Uterus (tissue), 4 donors: Measurements from ENCODE around the gene MPIG6B. TPM values are rescaled to one million over a fixed set of nuclear protein-coding genes. Genes with fewer than 3 reads are reported as not detected.

Source experiments
- DNase-seq, 2 donors: peaks; one replicate each; pipeline ENCODE4 v3.0.0-alpha.2; 2019 to 2020
- H3K27ac ChIP-seq, 2 donors: fragments of 200-600 bp; sonication (generic); 1 replicate in 1 of 2; 2 replicates in 1 of 2; pipeline ENCODE4 v1.5.1; 2016 to 2018
- H3K27me3 ChIP-seq, 2 donors: fragments of 200-600 bp; sonication (generic); one replicate each; pipeline ENCODE4 v1.5.1; 2018 to 2019; ENCODE audit warnings: control low read depth in 1 of 2
- H3K36me3 ChIP-seq, 2 donors: fragments of 200-600 bp; sonication (generic); one replicate each; pipeline ENCODE4 v1.5.1; 2019; ENCODE audit warnings: control low read depth in 1 of 2
- H3K4me1 ChIP-seq, 2 donors: fragments of 200-600 bp; sonication (generic); one replicate each; pipeline ENCODE4 v1.5.1; 2018 to 2019; ENCODE audit warnings: control low read depth in 1 of 2
- H3K4me3 ChIP-seq, 2 donors: fragments of 200-600 bp; sonication (generic); 1 replicate in 1 of 2; 2 replicates in 1 of 2; pipeline ENCODE4 v1.5.1; 2018 to 2019; ENCODE audit warnings: mild to moderate bottlenecking in 1 of 2
- H3K9me3 ChIP-seq, 2 donors: fragments of 200-600 bp; sonication (generic); one replicate each; pipeline ENCODE4 v1.5.1; 2019; ENCODE audit warnings: control low read depth in 1 of 2
- CTCF ChIP-seq, 4 experiments: fragments of 200-600 bp in 2 of 4; fragments of 450-650 bp in 2 of 4; sonication (generic) in 2 of 4; IDR thresholded peaks; one replicate each; pipeline ENCODE4 v1.5.1; 2016 to 2019; ENCODE audit warnings: antibody characterized with exemption in 4 of 4, mild to moderate bottlenecking in 2 of 4, moderate library complexity in 1 of 4
- POLR2A ChIP-seq, 2 donors: fragments of 450-650 bp; IDR thresholded peaks; one replicate each; pipeline ENCODE4 v1.6.1; 2016; ENCODE audit warnings: antibody characterized with exemption in 2 of 2, mild to moderate bottlenecking in 1 of 2, moderate library complexity in 1 of 2
- intact Hi-C: fragments of 100-400 bp; cut with DNase I; formaldehyde crosslinking; loops from one replicate; pipeline ENCODE4 v1.15.1; 2023; ENCODE audit warnings: low total_unique reads
- total RNA-seq, 4 donors: library from RNA; depleted of rRNA in 3 of 4; stranded (reverse); fragments of >200 nt in 3 of 4; gene quantifications; one replicate each; pipeline versions ENCODE4 v1.1.0 to v1.2.4, GENCODE V29; 2014 to 2023
- donor health status: DM: yes; HTN: yes; CAD: no.

Gene MPIG6B
- total RNA-seq, 4 donors from 2014 or later: 0.49 TPM; not detected in 3

- TF ChIP-seq POLR2A (IDR thresholded peaks at IDR 0.05) (no peak), CTCF (IDR thresholded peaks at IDR 0.05) (no peak)
- Histone ChIP-seq H3K36me3 (no peaks in the 10 kb centered on the region), H3K27me3 (no peaks in the 10 kb centered on the region), H3K4me3 (no peak overlapping the region), H3K4me1 (peaks cover 7 to 9% of the 10 kb centered on the region in 2 donors), H3K9me3 (no peaks in the 10 kb centered on the region), H3K27ac (no peak overlapping the region)
- intact Hi-C loops: no loop called here
- DNase-seq: no peak
Observed at GRCh38 chr6:31697555-31697954, 25.6 kb upstream of the MPIG6B start.

GRCh38 chr6:31700740-31701401, 22.3 kb upstream of the MPIG6B start:
- Histone ChIP-seq H3K36me3 (no peaks in the 10 kb centered on the region), H3K9me3 (no peaks in the 10 kb centered on the region), H3K4me1 (peaks cover 7 to 9% of the 10 kb centered on the region in 2 donors), H3K4me3 (no peak overlapping the region), H3K27me3 (no peaks in the 10 kb centered on the region), H3K27ac (peak overlapping the region in 1 of 2 donors; percentile 11)
- TF ChIP-seq CTCF (IDR thresholded peaks at IDR 0.05) (no peak), POLR2A (IDR thresholded peaks at IDR 0.05) (no peak)
- intact Hi-C loops: loop anchor here (5.0 kb wide), 1 partner anchor 934 kb away; no protein-coding TSS in a partner anchor
- no peak for DNase-seq

- H3K27ac ChIP-seq: peak overlapping the region; percentile 96 to 98
- TF ChIP-seq POLR2A (IDR thresholded peaks at IDR 0.05) (no peak), CTCF (IDR thresholded peaks at IDR 0.05) (no peak)
- intact Hi-C loops: loop anchor here (5.0 kb wide), 1 partner anchor 935 kb away; no protein-coding TSS in a partner anchor
- no peaks in the 10 kb centered on the region for H3K27me3 ChIP-seq
- no peaks in the 10 kb centered on the region for H3K9me3 ChIP-seq
- H3K4me1 ChIP-seq: peaks cover 7 to 9% of the 10 kb centered on the region in 2 donors
- DNase-seq: no peak
- no peaks in the 10 kb centered on the region for H3K36me3 ChIP-seq
- H3K4me3 ChIP-seq: peak overlapping the region; percentile 79 to 82
Observed at GRCh38 chr6:31701666-31702404, 21.3 kb upstream of the MPIG6B start.

- Histone ChIP-seq H3K27ac (peak overlapping the region; percentile 96 to 98), H3K9me3 (no peaks in the 10 kb centered on the region), H3K36me3 (no peaks in the 10 kb centered on the region), H3K27me3 (no peaks in the 10 kb centered on the region), H3K4me3 (peak overlapping the region; percentile 79 to 82), H3K4me1 (peaks cover 7 to 9% of the 10 kb centered on the region in 2 donors)
- no peak for DNase-seq
- TF ChIP-seq POLR2A (IDR thresholded peaks at IDR 0.05) (no peak), CTCF (IDR thresholded peaks at IDR 0.05) (no peak)
- intact Hi-C loops: loop anchor here (5.0 kb wide), 1 partner anchor 935 kb away; no protein-coding TSS in a partner anchor
Observed at GRCh38 chr6:31702405-31702818, 20.8 kb upstream of the MPIG6B start.
